ENCODE data around the gene ACVR1.

The ACVR1 gene

GRCh38 chr2:157918319-157918718 is 42.2 kb upstream of the ACVR1 start:
- no peaks in the 10 kb centered on the region for H3K36me3 ChIP-seq (ENCODE audit: insufficient read depth, low read length)
- DNase-seq: no peak
- no peak for TF ChIP-seq EZH2 (IDR thresholded peaks at IDR 0.05; ENCODE audit: borderline replicate concordance, low read depth, low read length, severe bottlenecking)
- TF ChIP-seq, protein P1, sequence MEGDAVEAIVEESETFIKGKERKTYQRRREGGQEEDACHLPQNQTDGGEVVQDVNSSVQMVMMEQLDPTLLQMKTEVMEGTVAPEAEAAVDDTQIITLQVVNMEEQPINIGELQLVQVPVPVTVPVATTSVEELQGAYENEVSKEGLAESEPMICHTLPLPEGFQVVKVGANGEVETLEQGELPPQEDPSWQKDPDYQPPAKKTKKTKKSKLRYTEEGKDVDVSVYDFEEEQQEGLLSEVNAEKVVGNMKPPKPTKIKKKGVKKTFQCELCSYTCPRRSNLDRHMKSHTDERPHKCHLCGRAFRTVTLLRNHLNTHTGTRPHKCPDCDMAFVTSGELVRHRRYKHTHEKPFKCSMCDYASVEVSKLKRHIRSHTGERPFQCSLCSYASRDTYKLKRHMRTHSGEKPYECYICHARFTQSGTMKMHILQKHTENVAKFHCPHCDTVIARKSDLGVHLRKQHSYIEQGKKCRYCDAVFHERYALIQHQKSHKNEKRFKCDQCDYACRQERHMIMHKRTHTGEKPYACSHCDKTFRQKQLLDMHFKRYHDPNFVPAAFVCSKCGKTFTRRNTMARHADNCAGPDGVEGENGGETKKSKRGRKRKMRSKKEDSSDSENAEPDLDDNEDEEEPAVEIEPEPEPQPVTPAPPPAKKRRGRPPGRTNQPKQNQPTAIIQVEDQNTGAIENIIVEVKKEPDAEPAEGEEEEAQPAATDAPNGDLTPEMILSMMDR (IDR thresholded peaks at IDR 0.05; ENCODE audit: borderline replicate concordance, extremely low read depth, low read length, poor library complexity, severe bottlenecking): no peak
- no peaks in the 10 kb centered on the region for H3K79me2 ChIP-seq (ENCODE audit: insufficient read depth, low read length)
- no peak overlapping the region for H3K27ac ChIP-seq (ENCODE audit: low read length)
- H3K9me3 ChIP-seq (ENCODE audit: insufficient read depth, low read length, severe bottlenecking): no peaks in the 10 kb centered on the region
- no peak overlapping the region for H2AFZ ChIP-seq (ENCODE audit: low read depth, low read length)
- H3K4me3 ChIP-seq (ENCODE audit: low read depth in 1 of 2, low read length in 2 of 2): no peak overlapping the region
- no peak overlapping the region for H3K9ac ChIP-seq (ENCODE audit: low read depth, low read length)
- H3K4me2 ChIP-seq (ENCODE audit: insufficient read depth, low read length): no peak overlapping the region
- no peaks in the 10 kb centered on the region for H4K20me1 ChIP-seq (ENCODE audit: insufficient read depth, low read length)
- no peak for ATAC-seq (ENCODE audit: insufficient read depth, low read depth)
- H3K4me1 ChIP-seq (ENCODE audit: insufficient read depth, low read length): no peaks in the 10 kb centered on the region
- no peaks in the 10 kb centered on the region for H3K27me3 ChIP-seq (ENCODE audit: insufficient read depth, low read length, poor library complexity)

- Histone ChIP-seq H3K79me2 (ENCODE audit: insufficient read depth, low read length) (no peaks in the 10 kb centered on the region), H3K4me1 (ENCODE audit: insufficient read depth, low read length) (no peaks in the 10 kb centered on the region)
- ATAC-seq (ENCODE audit: insufficient read depth, low read depth): no peak
Observed at GRCh38 chr2:157911750-157912149, 35.6 kb upstream of the ACVR1 start.

GRCh38 chr2:157911246-157911645 is 35.1 kb upstream of the ACVR1 start:
- H3K4me3 ChIP-seq (ENCODE audit: low read depth in 1 of 2, low read length in 2 of 2): no peak overlapping the region
- no peak for DNase-seq
- H3K4me1 ChIP-seq (ENCODE audit: insufficient read depth, low read length): no peaks in the 10 kb centered on the region
- H3K27ac ChIP-seq (ENCODE audit: low read length): no peak overlapping the region
- no peak for ATAC-seq (ENCODE audit: insufficient read depth, low read depth)
- no peak overlapping the region for H2AFZ ChIP-seq (ENCODE audit: low read depth, low read length)
- no peak overlapping the region for H3K9ac ChIP-seq (ENCODE audit: low read depth, low read length)
- H3K4me2 ChIP-seq (ENCODE audit: insufficient read depth, low read length): no peak overlapping the region
- H4K20me1 ChIP-seq (ENCODE audit: insufficient read depth, low read length): no peaks in the 10 kb centered on the region
- H3K36me3 ChIP-seq (ENCODE audit: insufficient read depth, low read length): no peaks in the 10 kb centered on the region
- no peaks in the 10 kb centered on the region for H3K9me3 ChIP-seq (ENCODE audit: insufficient read depth, low read length, severe bottlenecking)
- no peaks in the 10 kb centered on the region for H3K27me3 ChIP-seq (ENCODE audit: insufficient read depth, low read length, poor library complexity)
- TF ChIP-seq, protein P1 (IDR thresholded peaks at IDR 0.05; ENCODE audit: borderline replicate concordance, extremely low read depth, low read length, poor library complexity, severe bottlenecking): no peak
- no peak for TF ChIP-seq EZH2 (IDR thresholded peaks at IDR 0.05; ENCODE audit: borderline replicate concordance, low read depth, low read length, severe bottlenecking)
- H3K79me2 ChIP-seq (ENCODE audit: insufficient read depth, low read length): no peaks in the 10 kb centered on the region

More at GRCh38 chr2:157911750-157912149, 35.6 kb upstream of the ACVR1 start:
- no peak overlapping the region for H3K4me3 ChIP-seq (ENCODE audit: low read depth in 1 of 2, low read length in 2 of 2)
- H4K20me1 ChIP-seq (ENCODE audit: insufficient read depth, low read length): no peaks in the 10 kb centered on the region
- no peak overlapping the region for H3K9ac ChIP-seq (ENCODE audit: low read depth, low read length)
- no peak overlapping the region for H3K27ac ChIP-seq (ENCODE audit: low read length)
- DNase-seq: no peak
- no peaks in the 10 kb centered on the region for H3K27me3 ChIP-seq (ENCODE audit: insufficient read depth, low read length, poor library complexity)
- no peak overlapping the region for H3K4me2 ChIP-seq (ENCODE audit: insufficient read depth, low read length)
- no peaks in the 10 kb centered on the region for H3K36me3 ChIP-seq (ENCODE audit: insufficient read depth, low read length)
- TF ChIP-seq EZH2 (IDR thresholded peaks at IDR 0.05; ENCODE audit: borderline replicate concordance, low read depth, low read length, severe bottlenecking): no peak
- TF ChIP-seq, protein P1 (IDR thresholded peaks at IDR 0.05; ENCODE audit: borderline replicate concordance, extremely low read depth, low read length, poor library complexity, severe bottlenecking): no peak
- H2AFZ ChIP-seq (ENCODE audit: low read depth, low read length): no peak overlapping the region
- no peaks in the 10 kb centered on the region for H3K9me3 ChIP-seq (ENCODE audit: insufficient read depth, low read length, severe bottlenecking)

DNA sequence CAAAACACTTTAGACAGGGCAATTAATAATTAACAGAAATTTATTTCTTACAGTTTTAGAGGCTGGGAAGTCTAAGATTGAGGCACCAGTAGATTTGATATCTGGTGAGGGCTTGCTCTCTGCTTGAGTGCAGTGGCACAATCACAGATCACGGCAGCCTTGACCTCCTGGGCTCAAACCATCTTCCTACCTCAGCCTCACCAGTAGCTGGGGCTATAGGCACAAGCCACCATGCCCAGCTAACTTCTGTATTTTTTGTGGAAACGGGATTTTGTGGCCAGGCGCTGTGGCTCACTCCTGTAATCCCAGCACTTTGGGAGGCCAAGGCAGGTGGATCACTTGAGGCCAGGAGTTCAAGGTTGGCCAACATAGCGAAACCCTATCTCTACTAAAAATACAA is 29.0 kb upstream of the ACVR1 start:
- H3K27ac ChIP-seq (ENCODE audit: low read length): no peak overlapping the region
- H3K36me3 ChIP-seq (ENCODE audit: insufficient read depth, low read length): no peaks in the 10 kb centered on the region
- no peaks in the 10 kb centered on the region for H3K27me3 ChIP-seq (ENCODE audit: insufficient read depth, low read length, poor library complexity)
- no peak overlapping the region for H3K9ac ChIP-seq (ENCODE audit: low read depth, low read length)
- DNase-seq: no peak
- H3K4me2 ChIP-seq (ENCODE audit: insufficient read depth, low read length): no peak overlapping the region
- peaks cover 3% of the 10 kb centered on the region; the same call in 1 of the 2 replicates for H3K4me1 ChIP-seq (ENCODE audit: insufficient read depth, low read length)
- H3K79me2 ChIP-seq (ENCODE audit: insufficient read depth, low read length): no peaks in the 10 kb centered on the region
- TF ChIP-seq EZH2 (IDR thresholded peaks at IDR 0.05; ENCODE audit: borderline replicate concordance, low read depth, low read length, severe bottlenecking): no peak
- TF ChIP-seq, protein P1 (IDR thresholded peaks at IDR 0.05; ENCODE audit: borderline replicate concordance, extremely low read depth, low read length, poor library complexity, severe bottlenecking): no peak
- H2AFZ ChIP-seq (ENCODE audit: low read depth, low read length): no peak overlapping the region
- no peak for ATAC-seq (ENCODE audit: insufficient read depth, low read depth)
- H3K4me3 ChIP-seq (ENCODE audit: low read depth in 1 of 2, low read length in 2 of 2): no peak overlapping the region
- H3K9me3 ChIP-seq (ENCODE audit: insufficient read depth, low read length, severe bottlenecking): no peaks in the 10 kb centered on the region
- H4K20me1 ChIP-seq (ENCODE audit: insufficient read depth, low read length): no peaks in the 10 kb centered on the region
